ENCODE results near the gene SLC26A8. TPM values are rescaled to one million over a fixed set of nuclear protein-coding genes. Genes with fewer than 3 reads are reported as not detected.

SLC26A8 gene
- total RNA-seq, 4 donors from 2014 or later: 0.13 to 0.89 (median 0.60) TPM

DNA sequence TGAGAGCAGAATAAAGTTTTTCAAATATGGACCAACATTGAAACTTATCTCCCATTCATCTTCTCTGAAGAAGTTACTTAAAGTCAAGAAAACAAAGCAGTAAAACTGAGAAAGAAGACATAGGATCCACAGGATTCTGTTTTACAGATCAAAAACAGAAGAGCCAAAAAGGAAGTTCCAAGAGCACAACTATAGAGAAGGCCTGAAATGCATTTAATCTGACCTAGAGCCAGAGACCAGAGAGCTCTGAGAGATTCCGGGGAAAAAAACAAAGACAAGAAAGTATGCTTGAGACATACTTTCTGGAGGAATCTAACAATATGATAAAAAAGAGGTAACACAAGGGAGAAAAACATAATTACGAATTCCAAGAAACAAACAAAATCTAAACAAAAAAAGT, 129.7 kb downstream of the SLC26A8 start:
- Histone ChIP-seq H3K4me3 (replicated peaks in 1 of 3) (no peak overlapping the region), H3K4me1 (no peaks in the 10 kb centered on the region), H3K27ac (no peak overlapping the region), H3K36me3 (no peaks in the 10 kb centered on the region), H3K27me3 (no peaks in the 10 kb centered on the region), H3K9me3 (no peaks in the 10 kb centered on the region)
- TF ChIP-seq, protein P1, sequence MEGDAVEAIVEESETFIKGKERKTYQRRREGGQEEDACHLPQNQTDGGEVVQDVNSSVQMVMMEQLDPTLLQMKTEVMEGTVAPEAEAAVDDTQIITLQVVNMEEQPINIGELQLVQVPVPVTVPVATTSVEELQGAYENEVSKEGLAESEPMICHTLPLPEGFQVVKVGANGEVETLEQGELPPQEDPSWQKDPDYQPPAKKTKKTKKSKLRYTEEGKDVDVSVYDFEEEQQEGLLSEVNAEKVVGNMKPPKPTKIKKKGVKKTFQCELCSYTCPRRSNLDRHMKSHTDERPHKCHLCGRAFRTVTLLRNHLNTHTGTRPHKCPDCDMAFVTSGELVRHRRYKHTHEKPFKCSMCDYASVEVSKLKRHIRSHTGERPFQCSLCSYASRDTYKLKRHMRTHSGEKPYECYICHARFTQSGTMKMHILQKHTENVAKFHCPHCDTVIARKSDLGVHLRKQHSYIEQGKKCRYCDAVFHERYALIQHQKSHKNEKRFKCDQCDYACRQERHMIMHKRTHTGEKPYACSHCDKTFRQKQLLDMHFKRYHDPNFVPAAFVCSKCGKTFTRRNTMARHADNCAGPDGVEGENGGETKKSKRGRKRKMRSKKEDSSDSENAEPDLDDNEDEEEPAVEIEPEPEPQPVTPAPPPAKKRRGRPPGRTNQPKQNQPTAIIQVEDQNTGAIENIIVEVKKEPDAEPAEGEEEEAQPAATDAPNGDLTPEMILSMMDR (IDR thresholded peaks at IDR 0.05): no peak
- TF ChIP-seq POLR2A (IDR thresholded peaks at IDR 0.05): no peak
- DNase-seq: no peak
- intact Hi-C loops (cut with DNase I): no loop called here
- 90 to 98% methylated on average over 2 of the region's 2 CpGs for WGBS, 2 donors

Other genes with a start within 250 kb of the SLC26A8 start
- gene CLPSL2, start 248.0 kb downstream of the SLC26A8 start, total RNA-seq: not detected
- not detected for gene CLPSL1, start 243.6 kb downstream of the SLC26A8 start, total RNA-seq
- not detected for gene CLPS, start 227.3 kb downstream of the SLC26A8 start, total RNA-seq
- gene LHFPL5, start 219.3 kb downstream of the SLC26A8 start, total RNA-seq: not detected
- 10 to 100 TPM; 34.3 to 54.7 (median 50.7) TPM for gene SRPK1, start 103.5 kb downstream of the SLC26A8 start, total RNA-seq
- 100 to 1,000 TPM in 3 of 4 donors, 10 to 100 TPM in 1; 85.2 to 201 (median 124) TPM for gene MAPK14, start 3.2 kb upstream of the SLC26A8 start, total RNA-seq
- 10 to 100 TPM; 33.2 to 50.9 (median 41.0) TPM for gene MAPK13, start 105.9 kb upstream of the SLC26A8 start, total RNA-seq
- gene BRPF3, start 172.1 kb upstream of the SLC26A8 start, total RNA-seq: 10 to 100 TPM; 21.5 to 55.1 (median 35.3) TPM
- under 1 TPM in 1 of 4 donors, not detected in 3; 0.11 TPM for gene PNPLA1, start 245.4 kb upstream of the SLC26A8 start, total RNA-seq